ENCODE data around the gene EMP1. TPM values are rescaled to one million over a fixed set of nuclear protein-coding genes. Genes with fewer than 3 reads are reported as not detected.

EMP1 gene
- total and polyA plus RNA-seq, 9 of the 15 experiments (the other 6 are each of a cell fraction or from before 2014, with no cell fraction given) = 0.10 to 0.60 TPM; not detected in 7

- TF ChIP-seq, protein P1, sequence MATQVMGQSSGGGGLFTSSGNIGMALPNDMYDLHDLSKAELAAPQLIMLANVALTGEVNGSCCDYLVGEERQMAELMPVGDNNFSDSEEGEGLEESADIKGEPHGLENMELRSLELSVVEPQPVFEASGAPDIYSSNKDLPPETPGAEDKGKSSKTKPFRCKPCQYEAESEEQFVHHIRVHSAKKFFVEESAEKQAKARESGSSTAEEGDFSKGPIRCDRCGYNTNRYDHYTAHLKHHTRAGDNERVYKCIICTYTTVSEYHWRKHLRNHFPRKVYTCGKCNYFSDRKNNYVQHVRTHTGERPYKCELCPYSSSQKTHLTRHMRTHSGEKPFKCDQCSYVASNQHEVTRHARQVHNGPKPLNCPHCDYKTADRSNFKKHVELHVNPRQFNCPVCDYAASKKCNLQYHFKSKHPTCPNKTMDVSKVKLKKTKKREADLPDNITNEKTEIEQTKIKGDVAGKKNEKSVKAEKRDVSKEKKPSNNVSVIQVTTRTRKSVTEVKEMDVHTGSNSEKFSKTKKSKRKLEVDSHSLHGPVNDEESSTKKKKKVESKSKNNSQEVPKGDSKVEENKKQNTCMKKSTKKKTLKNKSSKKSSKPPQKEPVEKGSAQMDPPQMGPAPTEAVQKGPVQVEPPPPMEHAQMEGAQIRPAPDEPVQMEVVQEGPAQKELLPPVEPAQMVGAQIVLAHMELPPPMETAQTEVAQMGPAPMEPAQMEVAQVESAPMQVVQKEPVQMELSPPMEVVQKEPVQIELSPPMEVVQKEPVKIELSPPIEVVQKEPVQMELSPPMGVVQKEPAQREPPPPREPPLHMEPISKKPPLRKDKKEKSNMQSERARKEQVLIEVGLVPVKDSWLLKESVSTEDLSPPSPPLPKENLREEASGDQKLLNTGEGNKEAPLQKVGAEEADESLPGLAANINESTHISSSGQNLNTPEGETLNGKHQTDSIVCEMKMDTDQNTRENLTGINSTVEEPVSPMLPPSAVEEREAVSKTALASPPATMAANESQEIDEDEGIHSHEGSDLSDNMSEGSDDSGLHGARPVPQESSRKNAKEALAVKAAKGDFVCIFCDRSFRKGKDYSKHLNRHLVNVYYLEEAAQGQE (IDR thresholded peaks at IDR 0.05; ENCODE audit: borderline replicate concordance) = peak; percentile 58; the same call in 1 of the 2 replicates
- TF ChIP-seq, protein P1 (CRISPR knock-in tag; IDR thresholded peaks at IDR 0.05; ENCODE audit: low read depth) = no peak
- TF ChIP-seq HDAC6 (IDR thresholded peaks at IDR 0.05; ENCODE audit: low read depth, low read length) = no peak
- no peak for TF ChIP-seq HDAC3 (IDR thresholded peaks at IDR 0.05; ENCODE audit: borderline replicate concordance, partially characterized antibody)
- no peak for TF ChIP-seq TSC22D4 (tag; IDR thresholded peaks at IDR 0.05)
- TF ChIP-seq TFAP4 (CRISPR knock-in tag; IDR thresholded peaks at IDR 0.05; ENCODE audit: borderline replicate concordance) = peak; percentile 44; the same call in 1 of the 2 replicates
- peak; percentile 59 to 72 for TF ChIP-seq RAD21 (CRISPR knock-in tag; conservative IDR thresholded peaks at IDR 0.05 in 1 of 2, IDR thresholded peaks at IDR 0.05 in 1 of 2)
- no peak for TF ChIP-seq ZNF263 (CRISPR knock-in tag; IDR thresholded peaks at IDR 0.05; ENCODE audit: borderline replicate concordance)
- peak; percentile 69; the same call in 1 of the 2 replicates for TF ChIP-seq STAG1 (CRISPR knock-in tag; IDR thresholded peaks at IDR 0.05; ENCODE audit: borderline replicate concordance)
- TF ChIP-seq ARNT (IDR thresholded peaks at IDR 0.05) = no peak
- TF ChIP-seq, protein P2, sequence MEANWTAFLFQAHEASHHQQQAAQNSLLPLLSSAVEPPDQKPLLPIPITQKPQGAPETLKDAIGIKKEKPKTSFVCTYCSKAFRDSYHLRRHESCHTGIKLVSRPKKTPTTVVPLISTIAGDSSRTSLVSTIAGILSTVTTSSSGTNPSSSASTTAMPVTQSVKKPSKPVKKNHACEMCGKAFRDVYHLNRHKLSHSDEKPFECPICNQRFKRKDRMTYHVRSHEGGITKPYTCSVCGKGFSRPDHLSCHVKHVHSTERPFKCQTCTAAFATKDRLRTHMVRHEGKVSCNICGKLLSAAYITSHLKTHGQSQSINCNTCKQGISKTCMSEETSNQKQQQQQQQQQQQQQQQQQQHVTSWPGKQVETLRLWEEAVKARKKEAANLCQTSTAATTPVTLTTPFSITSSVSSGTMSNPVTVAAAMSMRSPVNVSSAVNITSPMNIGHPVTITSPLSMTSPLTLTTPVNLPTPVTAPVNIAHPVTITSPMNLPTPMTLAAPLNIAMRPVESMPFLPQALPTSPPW (CRISPR knock-in tag; IDR thresholded peaks at IDR 0.05) = peak; percentile 72
- peak; percentile 79 for TF ChIP-seq TOE1 (IDR thresholded peaks at IDR 0.05; ENCODE audit: borderline replicate concordance)
- no peak for TF ChIP-seq TOE1 (CRISPR knock-in tag; IDR thresholded peaks at IDR 0.05; ENCODE audit: borderline replicate concordance, low read depth)
- no peak for TF ChIP-seq ZNF324 (CRISPR knock-in tag; IDR thresholded peaks at IDR 0.05)
- TF ChIP-seq JUND (IDR thresholded peaks at IDR 0.05; ENCODE audit: borderline replicate concordance, low read depth, low read length) = peak; percentile 60
- TF ChIP-seq JUND (tag; IDR thresholded peaks at IDR 0.05; ENCODE audit: borderline replicate concordance, low read depth, low read length) = peak; percentile 51; the same call in 1 of the 3 replicates
Measured at GRCh38 chr12:13255792-13256691, 59.5 kb downstream of the EMP1 start (continued).
